ENCODE measurements around the gene CEPT1. TPM values are rescaled to one million over a fixed set of nuclear protein-coding genes. Genes with fewer than 3 reads are reported as not detected.

The CEPT1 gene
- total and polyA plus RNA-seq, 2 of the 4 experiments (the other 2 are of a cell fraction), result 13.3 to 27.4 TPM

DNA sequence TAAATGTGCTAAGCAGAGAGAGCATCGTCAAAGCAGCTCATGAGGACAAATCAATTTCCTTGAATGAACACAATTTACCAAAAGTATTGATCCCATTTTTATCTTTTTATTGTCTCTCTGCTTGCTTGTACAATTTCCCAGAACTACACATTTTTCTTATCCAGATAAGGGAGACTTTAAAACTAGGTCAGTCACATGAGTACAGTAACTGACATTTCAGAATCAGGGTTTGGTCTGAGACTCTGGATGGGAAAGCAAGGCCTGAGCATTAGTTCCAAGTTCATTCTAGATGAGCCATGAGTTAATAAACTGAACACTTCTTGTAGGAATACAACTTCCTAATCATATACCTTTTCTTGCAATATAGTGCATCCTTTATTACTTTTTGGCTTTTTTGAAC lies 71.9 kb downstream of the CEPT1 start:
- dilution Hi-C loops (cut with HindIII; ENCODE audit: low sequenced_read_pairs, unreplicated experiment), result no loop called here
- no peak overlapping the region for H4K5ac ChIP-seq (ENCODE audit: low read depth, low read length)
- no peak overlapping the region for H3K14ac ChIP-seq (replicated peaks; ENCODE audit: low read depth, low read length)
- ChIA-PET CTCF (no interaction called here), POLR2A (ENCODE audit: unreplicated experiment) (no interaction called here)
- in situ Hi-C loops (cut with MboI; ENCODE audit: low sequenced_read_pairs), result no loop called here
- no peak overlapping the region for H2BK20ac ChIP-seq (ENCODE audit: low read depth, low read length)
- H3K4me3 ChIP-seq (ENCODE audit: insufficient read depth, low read depth, low read length), result no peak overlapping the region
- peaks cover 2% of the 10 kb centered on the region for H3K4me1 ChIP-seq (ENCODE audit: control insufficient read depth, insufficient read depth, low read length)
- no peak for DNase-seq
- H2AFZ ChIP-seq (replicated peaks; ENCODE audit: low read length, poor library complexity), result no peak overlapping the region
- no peak overlapping the region for H3K18ac ChIP-seq (ENCODE audit: low read depth, low read length)
- WGBS, 2 experiments (ENCODE audit: extremely low coverage in 2 of 2, insufficient read length in 1 of 2), result no CpG with 5 or more reads among the region's 1 CpG
- H4K8ac ChIP-seq (ENCODE audit: low read depth in 2 of 2, low read length in 2 of 2), result no peak overlapping the region
- H3K79me1 ChIP-seq (ENCODE audit: low read depth in 1 of 2, low read length in 2 of 2), result no peaks in the 10 kb centered on the region
- peaks cover 11% of the 10 kb centered on the region for H3K27me3 ChIP-seq (ENCODE audit: control insufficient read depth, insufficient read depth, low read length)
- no peak overlapping the region for H2BK120ac ChIP-seq (ENCODE audit: low read depth, low read length)
- H4K91ac ChIP-seq (ENCODE audit: insufficient read depth, low read depth, low read length), result no peak overlapping the region
- intact Hi-C loops (cut with micrococcal nuclease), result no loop called here
- no peak overlapping the region for H3K9ac ChIP-seq (ENCODE audit: low read depth, low read length)
- no TSS peak for BruUV-seq (replicated peaks)
- H3K23ac ChIP-seq (ENCODE audit: low read depth, low read length), result no peak overlapping the region
- H3K56ac ChIP-seq (ENCODE audit: extremely low read depth, insufficient read depth, low read length), result no peak overlapping the region
- no peaks in the 10 kb centered on the region for H3K36me3 ChIP-seq (ENCODE audit: control insufficient read depth, insufficient read depth, low read length)
- no peak for TF ChIP-seq BHLHE40 (IDR thresholded peaks at IDR 0.05; ENCODE audit: low read depth, low read length)
- no peak for TF ChIP-seq MXI1 (IDR thresholded peaks at IDR 0.05; ENCODE audit: borderline replicate concordance, low read depth, low read length)
- TF ChIP-seq RCOR1 (IDR thresholded peaks at IDR 0.05; ENCODE audit: insufficient replicate concordance, low read length), result no peak
- no peak for TF ChIP-seq NFE2L2 (IDR thresholded peaks at IDR 0.05; ENCODE audit: low read depth, low read length)
- TF ChIP-seq CEBPB (IDR thresholded peaks at IDR 0.05; ENCODE audit: low read depth, low read length), result no peak
- TF ChIP-seq FOS (IDR thresholded peaks at IDR 0.05; ENCODE audit: low read depth, low read length), result no peak
- no peak for TF ChIP-seq MAZ (IDR thresholded peaks at IDR 0.05; ENCODE audit: borderline replicate concordance, low read depth, low read length)
- no peak for TF ChIP-seq ELK1 (IDR thresholded peaks at IDR 0.05; ENCODE audit: borderline replicate concordance, low read depth, low read length)
- TF ChIP-seq USF2 (IDR thresholded peaks at IDR 0.05; ENCODE audit: low read depth, low read length), result no peak
- TF ChIP-seq RFX5 (IDR thresholded peaks at IDR 0.05; ENCODE audit: low read depth, low read length), result no peak
- no peak for TF ChIP-seq SMC3 (IDR thresholded peaks at IDR 0.05; ENCODE audit: low read depth, low read length)
- TF ChIP-seq, protein P1, sequence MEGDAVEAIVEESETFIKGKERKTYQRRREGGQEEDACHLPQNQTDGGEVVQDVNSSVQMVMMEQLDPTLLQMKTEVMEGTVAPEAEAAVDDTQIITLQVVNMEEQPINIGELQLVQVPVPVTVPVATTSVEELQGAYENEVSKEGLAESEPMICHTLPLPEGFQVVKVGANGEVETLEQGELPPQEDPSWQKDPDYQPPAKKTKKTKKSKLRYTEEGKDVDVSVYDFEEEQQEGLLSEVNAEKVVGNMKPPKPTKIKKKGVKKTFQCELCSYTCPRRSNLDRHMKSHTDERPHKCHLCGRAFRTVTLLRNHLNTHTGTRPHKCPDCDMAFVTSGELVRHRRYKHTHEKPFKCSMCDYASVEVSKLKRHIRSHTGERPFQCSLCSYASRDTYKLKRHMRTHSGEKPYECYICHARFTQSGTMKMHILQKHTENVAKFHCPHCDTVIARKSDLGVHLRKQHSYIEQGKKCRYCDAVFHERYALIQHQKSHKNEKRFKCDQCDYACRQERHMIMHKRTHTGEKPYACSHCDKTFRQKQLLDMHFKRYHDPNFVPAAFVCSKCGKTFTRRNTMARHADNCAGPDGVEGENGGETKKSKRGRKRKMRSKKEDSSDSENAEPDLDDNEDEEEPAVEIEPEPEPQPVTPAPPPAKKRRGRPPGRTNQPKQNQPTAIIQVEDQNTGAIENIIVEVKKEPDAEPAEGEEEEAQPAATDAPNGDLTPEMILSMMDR (conservative IDR thresholded peaks at IDR 0.05; ENCODE audit: low read depth, low read length), result no peak
- TF ChIP-seq RAD21 (IDR thresholded peaks at IDR 0.05; ENCODE audit: low read length), result no peak
- H3K4ac ChIP-seq (ENCODE audit: low read depth, low read length), result no peak overlapping the region
- no peaks in the 10 kb centered on the region; the same call in 1 of the 2 replicates for H3K9me1 ChIP-seq (ENCODE audit: insufficient read depth, low read length)
- no peak overlapping the region for H2AK9ac ChIP-seq (replicated peaks; ENCODE audit: low read depth, low read length, poor library complexity)
- H2BK5ac ChIP-seq (ENCODE audit: low read depth, low read length, poor library complexity, severe bottlenecking), result no peak overlapping the region
- H3K4me2 ChIP-seq (ENCODE audit: low read depth, low read length), result no peak overlapping the region
- H2BK15ac ChIP-seq (ENCODE audit: low read depth, low read length), result no peak overlapping the region
- H2AK5ac ChIP-seq (ENCODE audit: low read depth, low read length), result no peak overlapping the region
- H3K27ac ChIP-seq (ENCODE audit: insufficient read depth, low read length), result no peak overlapping the region
- H3K9me3 ChIP-seq (ENCODE audit: control insufficient read depth, insufficient read depth, low read length), result no peaks in the 10 kb centered on the region
- H4K20me1 ChIP-seq (ENCODE audit: insufficient read depth, low read length), result no peaks in the 10 kb centered on the region
- ATAC-seq (ENCODE audit: low read depth), result no peak

Measured in IMR-90 (cell line).